Thymus (tissue), 11 donors: ENCODE measurements around the gene MAPKAPK3. TPM values are rescaled to one million over a fixed set of nuclear protein-coding genes. Genes with fewer than 3 reads are reported as not detected.
A peak's percentile ranks its signal among the peaks of the same experiment; 100 is the strongest.

ENCODE experiments used
- DNase-seq, 9 donors: peaks; one replicate each; pipeline ENCODE4 v3.0.0-alpha.2; 2013; ENCODE audit warnings: low spot score in 9 of 9, low read depth in 6 of 9, missing footprints in 1 of 9
- H3K27ac ChIP-seq, 2 donors: one replicate each; pipeline ENCODE4 v1.5.1; 2013; ENCODE audit warnings: control low read depth in 1 of 2, low read depth in 1 of 2, low read length in 1 of 2, mild to moderate bottlenecking in 1 of 2, moderate library complexity in 1 of 2
- H3K27me3 ChIP-seq, 2 donors: one replicate each; pipeline ENCODE4 v1.5.1; 2013; ENCODE audit warnings: low read length in 1 of 2; ENCODE audit not compliant: control insufficient read depth in 2 of 2, insufficient read depth in 1 of 2
- H3K36me3 ChIP-seq, 2 donors: one replicate each; pipeline ENCODE4 v1.5.1; 2013; ENCODE audit warnings: low read length in 1 of 2, mild to moderate bottlenecking in 1 of 2, moderate library complexity in 1 of 2; ENCODE audit not compliant: control insufficient read depth in 2 of 2, insufficient read depth in 2 of 2
- H3K4me1 ChIP-seq, 2 donors: one replicate each; pipeline ENCODE4 v1.5.1; 2013; ENCODE audit warnings: low read length in 2 of 2; ENCODE audit not compliant: control insufficient read depth in 2 of 2, insufficient read depth in 2 of 2
- H3K4me3 ChIP-seq, 2 donors: one replicate each; pipeline ENCODE4 v1.5.1; 2013; ENCODE audit warnings: low read length in 2 of 2, control low read depth in 1 of 2, mild to moderate bottlenecking in 1 of 2
- H3K9me3 ChIP-seq, 2 donors: one replicate each; pipeline ENCODE4 v1.5.1; 2013; ENCODE audit warnings: low read length in 1 of 2, mild to moderate bottlenecking in 1 of 2; ENCODE audit not compliant: control insufficient read depth in 2 of 2, insufficient read depth in 1 of 2
- WGBS: extraction: QIAGEN DNeasy Blood & Tissue Kit; methylation state at CpG from one replicate; pipeline ENCODE4 v1.1.7; 2013; 5-methylcytosine and 5-hydroxymethylcytosine counted together
- polyA plus RNA-seq: library from polyadenylated mRNA; stranded (reverse); fragments of 200-250 nt; gene quantifications from one replicate; pipeline ENCODE4 v1.2.3, GENCODE V29; 2013
- total RNA-seq: library from RNA; stranded (reverse); fragments of 120-200 nt; gene quantifications from one replicate; pipeline ENCODE4 v1.2.4, GENCODE V29; 2013
- donor health status: healthy.

The MAPKAPK3 gene
- total and polyA plus RNA-seq, 2 donors, result 24.9 to 54.4 TPM

- WGBS, result 68% methylated on average over 3 of the region's 3 CpGs
- Histone ChIP-seq H3K27ac (peak overlapping the region; percentile 11 to 53), H3K9me3 (peaks cover 0 to 3% of the 10 kb centered on the region in 2 donors), H3K4me1 (peaks cover 61 to 94% of the 10 kb centered on the region in 2 donors), H3K4me3 (no peak overlapping the region), H3K36me3 (peaks cover 9 to 21% of the 10 kb centered on the region in 2 donors), H3K27me3 (no peaks in the 10 kb centered on the region)
- no peak for DNase-seq
Observed at GRCh38 chr3:50628601-50629000, 11.7 kb downstream of the MAPKAPK3 start.

- DNase-seq, result no peak
- H3K27me3 ChIP-seq, result no peaks in the 10 kb centered on the region
- H3K27ac ChIP-seq, result no peak overlapping the region
- H3K9me3 ChIP-seq, result peaks cover 0 to 3% of the 10 kb centered on the region in 2 donors
- H3K36me3 ChIP-seq, result peaks cover 12 to 24% of the 10 kb centered on the region in 2 donors
- no peak overlapping the region for H3K4me3 ChIP-seq
- H3K4me1 ChIP-seq, result peaks cover 45 to 79% of the 10 kb centered on the region in 2 donors
- WGBS, result 96% methylated on average over 6 of the region's 6 CpGs
Observed at GRCh38 chr3:50630394-50630793, 13.4 kb downstream of the MAPKAPK3 start.

- Histone ChIP-seq H3K9me3 (peaks cover 0 to 3% of the 10 kb centered on the region in 2 donors), H3K36me3 (peaks cover 12 to 24% of the 10 kb centered on the region in 2 donors), H3K27me3 (no peaks in the 10 kb centered on the region), H3K4me1 (peaks cover 40 to 74% of the 10 kb centered on the region in 2 donors), H3K27ac (no peak overlapping the region), H3K4me3 (no peak overlapping the region)
- WGBS, result 81% methylated on average over 7 of the region's 7 CpGs
- no peak for DNase-seq
Observed at GRCh38 chr3:50630877-50631276, 13.9 kb downstream of the MAPKAPK3 start.

- peak overlapping the region in 1 of 2 donors; percentile 21 for H3K27ac ChIP-seq
- WGBS, result 21% methylated on average over 5 of the region's 5 CpGs
- H3K4me1 ChIP-seq, result peaks cover 30 to 68% of the 10 kb centered on the region in 2 donors
- no peaks in the 10 kb centered on the region for H3K27me3 ChIP-seq
- H3K9me3 ChIP-seq, result no peaks in the 10 kb centered on the region
- no peak overlapping the region for H3K4me3 ChIP-seq
- peaks cover 12 to 22% of the 10 kb centered on the region in 2 donors for H3K36me3 ChIP-seq
- no peak for DNase-seq
Observed at GRCh38 chr3:50632450-50632849, 15.5 kb downstream of the MAPKAPK3 start.

GRCh38 chr3:50633230-50633790, 16.4 kb downstream of the MAPKAPK3 start:
- H3K4me3 ChIP-seq, result no peak overlapping the region
- no peak overlapping the region for H3K27ac ChIP-seq
- peaks cover 13 to 23% of the 10 kb centered on the region in 2 donors for H3K36me3 ChIP-seq
- no peaks in the 10 kb centered on the region for H3K27me3 ChIP-seq
- peaks cover 22 to 63% of the 10 kb centered on the region in 2 donors for H3K4me1 ChIP-seq
- no peak for DNase-seq
- 67% methylated on average over 5 of the region's 5 CpGs for WGBS
- H3K9me3 ChIP-seq, result no peaks in the 10 kb centered on the region

GRCh38 chr3:50635066-50635465, 18.1 kb downstream of the MAPKAPK3 start:
- peaks cover 13 to 46% of the 10 kb centered on the region in 2 donors for H3K4me1 ChIP-seq
- no peak for DNase-seq
- H3K27me3 ChIP-seq, result no peaks in the 10 kb centered on the region
- no peak overlapping the region for H3K4me3 ChIP-seq
- H3K27ac ChIP-seq, result no peak overlapping the region
- no peaks in the 10 kb centered on the region for H3K9me3 ChIP-seq
- H3K36me3 ChIP-seq, result peaks cover 22 to 27% of the 10 kb centered on the region in 2 donors

DNA sequence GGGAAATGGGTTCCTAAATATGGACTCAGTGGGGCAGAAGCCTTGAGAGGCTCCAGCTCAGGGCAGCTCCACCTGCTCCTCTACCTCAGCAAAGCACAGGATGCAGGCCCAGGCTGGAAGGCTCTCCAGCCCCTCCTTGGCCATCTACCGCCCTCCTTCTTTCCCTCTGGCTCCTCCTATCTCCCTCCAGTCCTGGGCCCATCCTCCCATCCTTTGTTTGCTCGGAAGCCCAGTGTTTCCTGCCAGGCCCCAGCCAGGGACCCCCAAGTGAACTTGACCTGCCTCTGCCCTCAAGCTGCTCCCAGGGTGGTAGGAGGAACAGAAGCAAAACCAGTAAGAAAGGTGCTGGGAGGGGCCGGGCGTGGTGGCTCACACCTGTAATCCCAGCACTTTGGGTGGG, 20.1 kb downstream of the MAPKAPK3 start:
- 96% methylated on average over 4 of the region's 4 CpGs for WGBS
- H3K27me3 ChIP-seq, result no peaks in the 10 kb centered on the region

GRCh38 chr3:50637945-50638344, 21.0 kb downstream of the MAPKAPK3 start:
- H3K36me3 ChIP-seq, result peaks cover 37 to 48% of the 10 kb centered on the region in 2 donors
- H3K4me1 ChIP-seq, result peaks cover 10 to 17% of the 10 kb centered on the region in 2 donors
- 58% methylated on average over 3 of the region's 3 CpGs for WGBS
- DNase-seq, result no peak
- no peaks in the 10 kb centered on the region for H3K9me3 ChIP-seq
- no peak overlapping the region for H3K4me3 ChIP-seq
- no peak overlapping the region for H3K27ac ChIP-seq
- no peaks in the 10 kb centered on the region for H3K27me3 ChIP-seq

More for the DNA sequence above, 20.1 kb downstream of the MAPKAPK3 start:
- no peak overlapping the region for H3K4me3 ChIP-seq
- no peak for DNase-seq
- peaks cover 13 to 26% of the 10 kb centered on the region in 2 donors for H3K4me1 ChIP-seq
- no peak overlapping the region for H3K27ac ChIP-seq
- H3K36me3 ChIP-seq, result peaks cover 30 to 40% of the 10 kb centered on the region in 2 donors
- no peaks in the 10 kb centered on the region for H3K9me3 ChIP-seq

GRCh38 chr3:50639055-50639494, 22.1 kb downstream of the MAPKAPK3 start:
- WGBS, result 96% methylated on average over 6 of the region's 6 CpGs
- H3K27me3 ChIP-seq, result no peaks in the 10 kb centered on the region
- peaks cover 5 to 13% of the 10 kb centered on the region in 2 donors for H3K4me1 ChIP-seq
- H3K36me3 ChIP-seq, result peaks cover 47 to 60% of the 10 kb centered on the region in 2 donors
- no peak overlapping the region for H3K4me3 ChIP-seq
- H3K9me3 ChIP-seq, result no peaks in the 10 kb centered on the region
- no peak for DNase-seq
- H3K27ac ChIP-seq, result no peak overlapping the region
